BLaER1 (cell line): ENCODE results near the gene FBXO17.

Experiments
- H3K27ac ChIP-seq: shearing (Covaris generic); formaldehyde crosslinking; 2 replicates; pipeline ENCODE4 v1.8.1; 2022
- H3K27me3 ChIP-seq: shearing (Covaris generic); formaldehyde crosslinking; 2 replicates; pipeline ENCODE4 v1.8.1; 2022
- H3K36me3 ChIP-seq: shearing (Covaris generic); formaldehyde crosslinking; 2 replicates; pipeline ENCODE4 v1.8.1; 2022
- H3K4me1 ChIP-seq: shearing (Covaris generic); formaldehyde crosslinking; 2 replicates; pipeline ENCODE4 v1.8.1; 2022
- H3K4me2 ChIP-seq: shearing (Covaris generic); formaldehyde crosslinking; 2 replicates; pipeline ENCODE4 v1.8.1; 2022
- H3K4me3 ChIP-seq: shearing (Covaris generic); formaldehyde crosslinking; 2 replicates; pipeline ENCODE4 v1.8.1; 2022
- H3K9ac ChIP-seq: shearing (Covaris generic); formaldehyde crosslinking; 2 replicates; pipeline ENCODE4 v1.8.1; 2022
- H3K9me3 ChIP-seq: shearing (Covaris generic); formaldehyde crosslinking; 2 replicates; pipeline ENCODE4 v1.8.1; 2022
- H4K20me1 ChIP-seq: shearing (Covaris generic); formaldehyde crosslinking; 2 replicates; pipeline ENCODE4 v1.8.1; 2022
- Cebpa-rat ChIP-seq: shearing (Covaris generic); IDR thresholded peaks from 2 replicates; pipeline ENCODE4 v1.8.1; 2022

Gene FBXO17

GRCh38 chr19:38975214-38975860 is at the start of gene FBXO17:
Gene FBXO17 (minus strand): TSS chr19:38975742. CDS start chr19:38950319, 25,423 bp downstream.
- Histone ChIP-seq H3K4me2 (no peak within 1 kb of the TSS), H3K27me3 (peaks cover 29% of the 10 kb centered on the region), H3K9me3 (peaks cover 19% of the 10 kb centered on the region), H3K4me3 (no peak within 1 kb of the TSS), H4K20me1 (no peaks in the 10 kb centered on the region), H3K9ac (no peak within 1 kb of the TSS), H3K4me1 (no peaks in the 10 kb centered on the region), H3K27ac (no peak within 1 kb of the TSS), H3K36me3 (0 out of 2 replicates have a peak, but pooled peaks cover under 1% of the 10 kb centered on the region)
- TF ChIP-seq Cebpa-rat: no peak

- Histone ChIP-seq H3K36me3 (no peaks in the 10 kb centered on the region), H3K4me3 (no peak overlapping the region), H3K9me3 (peaks cover 7% of the 10 kb centered on the region; the same call in 1 of the 2 replicates), H3K4me2 (no peak overlapping the region), H4K20me1 (no peaks in the 10 kb centered on the region), H3K4me1 (no peaks in the 10 kb centered on the region), H3K9ac (no peak overlapping the region), H3K27me3 (no peaks in the 10 kb centered on the region), H3K27ac (no peak overlapping the region)
- TF ChIP-seq Cebpa-rat: no peak
Measured at GRCh38 chr19:39024875-39025641, 49.5 kb upstream of the FBXO17 start.

- no peak for TF ChIP-seq Cebpa-rat
- Histone ChIP-seq H3K27ac (no peak overlapping the region), H3K4me3 (no peak overlapping the region), H3K9me3 (no peaks in the 10 kb centered on the region; the same call in 1 of the 2 replicates), H3K4me2 (no peak overlapping the region), H3K9ac (no peak overlapping the region), H3K4me1 (no peaks in the 10 kb centered on the region), H4K20me1 (no peaks in the 10 kb centered on the region), H3K27me3 (no peaks in the 10 kb centered on the region), H3K36me3 (no peaks in the 10 kb centered on the region)
Measured at GRCh38 chr19:39021063-39021462, 45.5 kb upstream of the FBXO17 start.

GRCh38 chr19:39017646-39018045 is 42.1 kb upstream of the FBXO17 start:
- no peaks in the 10 kb centered on the region for H4K20me1 ChIP-seq
- H3K9ac ChIP-seq: no peak overlapping the region
- no peak overlapping the region for H3K4me3 ChIP-seq
- no peak overlapping the region for H3K4me2 ChIP-seq
- no peaks in the 10 kb centered on the region; the same call in 1 of the 2 replicates for H3K9me3 ChIP-seq
- H3K27me3 ChIP-seq: no peaks in the 10 kb centered on the region
- TF ChIP-seq Cebpa-rat: no peak
- H3K27ac ChIP-seq: no peak overlapping the region
- no peaks in the 10 kb centered on the region for H3K4me1 ChIP-seq
- no peaks in the 10 kb centered on the region for H3K36me3 ChIP-seq

GRCh38 chr19:39017026-39017425 is 41.5 kb upstream of the FBXO17 start:
- TF ChIP-seq Cebpa-rat: no peak
- H3K9ac ChIP-seq: no peak overlapping the region
- H3K4me1 ChIP-seq: no peaks in the 10 kb centered on the region
- no peak overlapping the region for H3K4me2 ChIP-seq
- H3K9me3 ChIP-seq: no peaks in the 10 kb centered on the region; the same call in 1 of the 2 replicates
- no peak overlapping the region for H3K27ac ChIP-seq
- H4K20me1 ChIP-seq: no peaks in the 10 kb centered on the region
- H3K27me3 ChIP-seq: no peaks in the 10 kb centered on the region
- H3K4me3 ChIP-seq: no peak overlapping the region
- H3K36me3 ChIP-seq: no peaks in the 10 kb centered on the region

- Histone ChIP-seq H3K27ac (no peak overlapping the region), H3K4me2 (no peak overlapping the region), H3K36me3 (no peaks in the 10 kb centered on the region), H3K9me3 (peaks cover 12% of the 10 kb centered on the region; the same call in 1 of the 2 replicates), H3K4me1 (no peaks in the 10 kb centered on the region), H4K20me1 (no peaks in the 10 kb centered on the region), H3K9ac (no peak overlapping the region), H3K27me3 (no peaks in the 10 kb centered on the region), H3K4me3 (no peak overlapping the region)
- no peak for TF ChIP-seq Cebpa-rat
Measured at GRCh38 chr19:39014037-39014436, 38.5 kb upstream of the FBXO17 start.

- TF ChIP-seq Cebpa-rat: no peak
- Histone ChIP-seq H3K4me3 (no peak overlapping the region), H4K20me1 (no peaks in the 10 kb centered on the region), H3K9me3 (peaks cover 16% of the 10 kb centered on the region; the same call in 1 of the 2 replicates), H3K27ac (no peak overlapping the region), H3K27me3 (no peaks in the 10 kb centered on the region), H3K36me3 (no peaks in the 10 kb centered on the region), H3K4me1 (peaks cover 15% of the 10 kb centered on the region), H3K4me2 (no peak overlapping the region), H3K9ac (no peak overlapping the region)
Measured at GRCh38 chr19:39009001-39009400, 33.5 kb upstream of the FBXO17 start.

GRCh38 chr19:39008137-39008536 is 32.6 kb upstream of the FBXO17 start:
- no peaks in the 10 kb centered on the region for H3K36me3 ChIP-seq
- H3K27ac ChIP-seq: no peak overlapping the region
- no peak overlapping the region for H3K4me2 ChIP-seq
- H3K9ac ChIP-seq: no peak overlapping the region
- no peak for TF ChIP-seq Cebpa-rat
- no peaks in the 10 kb centered on the region for H4K20me1 ChIP-seq
- H3K4me1 ChIP-seq: peaks cover 15% of the 10 kb centered on the region
- no peaks in the 10 kb centered on the region for H3K27me3 ChIP-seq
- H3K4me3 ChIP-seq: no peak overlapping the region
- H3K9me3 ChIP-seq: peaks cover 16% of the 10 kb centered on the region; the same call in 1 of the 2 replicates

GRCh38 chr19:39007096-39007495 is 31.6 kb upstream of the FBXO17 start:
- Histone ChIP-seq H3K9me3 (peaks cover 16% of the 10 kb centered on the region; the same call in 1 of the 2 replicates), H3K27ac (no peak overlapping the region), H3K4me3 (no peak overlapping the region), H4K20me1 (no peaks in the 10 kb centered on the region), H3K4me1 (peaks cover 15% of the 10 kb centered on the region), H3K27me3 (no peaks in the 10 kb centered on the region), H3K36me3 (no peaks in the 10 kb centered on the region), H3K4me2 (peak overlapping the region; percentile 55), H3K9ac (no peak overlapping the region)
- TF ChIP-seq Cebpa-rat: no peak

- no peaks in the 10 kb centered on the region for H3K27me3 ChIP-seq
- H3K4me2 ChIP-seq: no peak overlapping the region
- no peak for TF ChIP-seq Cebpa-rat
- no peak overlapping the region for H3K9ac ChIP-seq
- H3K9me3 ChIP-seq: peaks cover 6% of the 10 kb centered on the region; the same call in 1 of the 2 replicates
- H3K27ac ChIP-seq: no peak overlapping the region
- no peak overlapping the region for H3K4me3 ChIP-seq
- H3K4me1 ChIP-seq: peaks cover 30% of the 10 kb centered on the region
- H3K36me3 ChIP-seq: no peaks in the 10 kb centered on the region
- no peaks in the 10 kb centered on the region for H4K20me1 ChIP-seq
Measured at GRCh38 chr19:39004403-39004802, 28.9 kb upstream of the FBXO17 start.
